TTC549 (cell line): ENCODE measurements around the gene TAF11L13.
"Not testable (repeated sequence)": the region's sequence is repeated elsewhere in the genome, so short reads cannot be mapped to it uniquely, and the experiment has no call there.

Source experiments
- FAIRE-seq: peaks from 2 replicates; lab custom pipeline; 2012; peaks lifted over from hg19 to GRCh38; lab: Jason Lieb, UNC

The TAF11L13 gene

DNA sequence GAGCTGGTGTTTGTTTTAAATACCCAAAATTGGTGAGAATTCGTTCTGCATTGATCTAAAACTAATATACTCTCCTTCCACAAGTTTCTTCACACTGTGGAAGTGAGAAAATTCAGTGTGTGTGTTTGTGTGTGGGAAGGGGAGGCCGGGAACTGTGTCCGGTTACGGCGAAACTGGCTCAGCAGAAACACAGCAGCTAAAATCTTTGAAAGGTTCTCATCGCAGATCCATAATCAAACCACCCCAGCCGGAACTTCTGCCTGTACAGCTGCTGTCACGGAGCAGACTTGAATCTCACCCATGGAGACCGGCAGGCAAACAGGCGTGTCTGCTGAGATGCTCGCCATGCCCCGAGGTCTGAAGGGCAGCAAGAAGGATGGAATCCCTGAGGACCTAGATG, at the start of gene TAF11L13:
TSS of gene TAF11L13 (plus strand) at position 301 of the 400 bp plus-strand sequence.
- not testable (repeated sequence) for FAIRE-seq

- not testable (repeated sequence) for FAIRE-seq
Measured at GRCh38 chr5:17585658-17586057, 46.2 kb upstream of the TAF11L13 start, which contains the start of gene TAF11L7. TAF11L7 (minus strand) TSS chr5:17585758.

DNA sequence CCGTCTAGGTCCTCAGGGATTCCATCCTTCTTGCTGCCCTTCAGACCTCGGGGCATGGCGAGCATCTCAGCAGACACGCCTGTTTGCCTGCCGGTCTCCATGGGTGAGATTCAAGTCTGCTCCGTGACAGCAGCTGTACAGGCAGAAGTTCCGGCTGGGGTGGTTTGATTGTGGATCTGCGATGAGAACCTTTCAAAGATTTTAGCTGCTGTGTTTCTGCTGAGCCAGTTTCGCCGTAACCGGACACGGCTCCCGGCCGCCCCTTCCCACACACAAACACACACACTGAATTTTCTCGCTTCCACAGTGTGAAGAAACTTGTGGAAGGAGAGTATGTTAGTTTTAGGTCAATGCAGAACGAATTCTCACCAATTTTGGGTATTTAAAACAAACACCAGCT, 41.0 kb upstream of the TAF11L13 start, which contains the start of gene TAF11L8:
TSS of gene TAF11L8 (minus strand) at position 101 of the 400 bp plus-strand sequence.
- FAIRE-seq: not testable (repeated sequence)

DNA sequence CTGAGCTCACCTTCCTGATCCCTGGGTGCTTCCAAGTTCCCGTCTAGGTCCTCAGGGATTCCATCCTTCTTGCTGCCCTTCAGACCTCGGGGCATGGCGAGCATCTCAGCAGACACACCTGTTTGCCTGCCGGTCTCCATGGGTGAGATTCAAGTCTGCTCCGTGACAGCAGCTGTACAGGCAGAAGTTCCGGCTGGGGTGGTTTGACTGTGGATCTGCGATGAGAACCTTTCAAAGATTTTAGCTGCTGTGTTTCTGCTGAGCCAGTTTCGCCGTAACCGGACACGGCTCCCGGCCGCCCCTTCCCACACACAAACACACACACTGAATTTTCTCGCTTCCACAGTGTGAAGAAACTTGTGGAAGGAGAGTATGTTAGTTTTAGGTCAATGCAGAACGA, 37.6 kb upstream of the TAF11L13 start, which contains the start of gene TAF11L9:
TSS of gene TAF11L9 (minus strand) at position 140 of the 400 bp plus-strand sequence.
- not testable (repeated sequence) for FAIRE-seq

DNA sequence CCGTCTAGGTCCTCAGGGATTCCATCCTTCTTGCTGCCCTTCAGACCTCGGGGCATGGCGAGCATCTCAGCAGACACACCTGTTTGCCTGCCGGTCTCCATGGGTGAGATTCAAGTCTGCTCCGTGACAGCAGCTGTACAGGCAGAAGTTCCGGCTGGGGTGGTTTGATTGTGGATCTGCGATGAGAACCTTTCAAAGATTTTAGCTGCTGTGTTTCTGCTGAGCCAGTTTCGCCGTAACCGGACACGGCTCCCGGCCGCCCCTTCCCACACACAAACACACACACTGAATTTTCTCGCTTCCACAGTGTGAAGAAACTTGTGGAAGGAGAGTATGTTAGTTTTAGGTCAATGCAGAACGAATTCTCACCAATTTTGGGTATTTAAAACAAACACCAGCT, 34.2 kb upstream of the TAF11L13 start, which contains the start of gene TAF11L10:
TSS of gene TAF11L10 (minus strand) at position 101 of the 400 bp plus-strand sequence.
- not testable (repeated sequence) for FAIRE-seq

DNA sequence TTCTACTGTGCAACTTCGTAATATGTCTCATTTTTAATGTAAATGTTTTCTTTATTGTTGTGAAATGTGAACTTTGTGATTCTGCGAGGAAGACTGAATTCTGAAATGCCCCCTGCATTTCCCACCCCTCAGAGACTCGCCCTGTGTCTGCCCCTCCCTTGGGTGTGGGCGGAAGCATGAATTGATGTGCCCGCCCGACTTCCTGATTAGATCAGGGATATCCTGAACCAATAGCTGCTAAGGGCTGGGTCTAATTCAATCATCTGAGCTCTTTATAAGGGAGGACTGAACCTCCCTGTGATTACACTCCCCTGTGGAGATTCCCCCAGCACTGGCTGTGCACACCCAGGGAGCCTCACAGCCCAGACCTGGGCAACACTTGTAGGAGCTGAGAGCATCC, 28.0 kb upstream of the TAF11L13 start, which contains the start of gene TAF11L11:
TSS of gene TAF11L11 (plus strand) at position 304 of the 400 bp plus-strand sequence.
- FAIRE-seq: not testable (repeated sequence)

DNA sequence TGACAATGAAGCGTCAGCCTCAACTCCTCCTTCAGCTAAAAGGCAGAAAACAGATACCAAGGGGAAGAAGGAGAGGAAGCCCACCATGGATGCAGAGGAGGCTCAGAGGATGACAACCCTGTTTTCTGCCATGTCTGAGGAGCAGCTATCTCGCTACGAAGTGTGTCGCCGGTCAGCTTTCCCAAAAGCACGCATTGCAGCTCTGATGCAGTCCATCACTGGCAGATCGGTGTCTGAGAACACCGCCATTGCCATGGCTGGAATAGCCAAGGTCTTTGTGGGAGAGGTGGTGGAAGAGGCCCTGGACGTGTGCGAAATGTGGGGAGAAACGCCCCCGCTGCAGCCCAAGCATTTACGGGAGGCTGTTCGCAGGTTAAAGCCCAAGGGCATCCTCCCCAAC, 26.9 kb upstream of the TAF11L13 start:
- no peak for FAIRE-seq

DNA sequence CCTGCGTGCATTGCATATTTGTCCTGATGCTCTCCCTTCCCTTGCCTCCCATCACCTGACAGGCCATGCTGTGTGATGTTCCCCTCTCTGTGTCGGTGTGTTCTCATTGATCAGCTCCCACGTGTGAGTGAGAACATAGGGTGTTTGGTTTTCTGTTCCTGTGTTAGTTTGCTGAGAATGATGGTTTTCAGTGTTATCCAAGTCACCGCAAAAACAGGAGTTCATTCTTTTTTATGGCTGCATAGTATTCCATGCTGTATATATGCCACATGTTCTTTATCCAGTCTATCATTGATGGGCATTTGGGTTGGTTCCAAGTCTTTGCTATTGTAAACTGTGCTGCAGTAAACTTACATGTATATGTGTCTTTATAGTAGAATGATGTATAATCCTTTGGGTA, 24.4 kb upstream of the TAF11L13 start:
- FAIRE-seq: not testable (repeated sequence)

DNA sequence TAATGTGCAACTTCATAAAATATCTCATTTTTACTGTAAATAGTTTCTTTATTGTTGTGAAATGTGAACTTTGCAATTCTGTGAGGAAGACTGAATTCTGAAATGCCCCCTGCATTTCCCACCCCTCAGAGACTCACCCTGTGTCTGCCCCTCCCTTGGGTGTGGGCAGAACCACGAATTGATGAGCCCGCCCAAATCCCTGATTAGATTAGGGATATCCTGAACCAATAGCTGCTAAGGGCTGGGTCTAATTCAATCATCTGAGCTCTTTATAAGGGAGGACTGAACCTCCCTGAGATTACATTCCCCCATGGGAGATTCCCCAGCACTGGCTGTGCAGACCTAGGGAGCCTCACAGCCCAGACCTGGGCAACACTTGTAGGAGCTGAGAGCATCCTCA, 21.8 kb upstream of the TAF11L13 start, which contains the start of gene TAF11L12:
TSS of gene TAF11L12 (plus strand) at position 301 of the 400 bp plus-strand sequence.
- not testable (repeated sequence) for FAIRE-seq

DNA sequence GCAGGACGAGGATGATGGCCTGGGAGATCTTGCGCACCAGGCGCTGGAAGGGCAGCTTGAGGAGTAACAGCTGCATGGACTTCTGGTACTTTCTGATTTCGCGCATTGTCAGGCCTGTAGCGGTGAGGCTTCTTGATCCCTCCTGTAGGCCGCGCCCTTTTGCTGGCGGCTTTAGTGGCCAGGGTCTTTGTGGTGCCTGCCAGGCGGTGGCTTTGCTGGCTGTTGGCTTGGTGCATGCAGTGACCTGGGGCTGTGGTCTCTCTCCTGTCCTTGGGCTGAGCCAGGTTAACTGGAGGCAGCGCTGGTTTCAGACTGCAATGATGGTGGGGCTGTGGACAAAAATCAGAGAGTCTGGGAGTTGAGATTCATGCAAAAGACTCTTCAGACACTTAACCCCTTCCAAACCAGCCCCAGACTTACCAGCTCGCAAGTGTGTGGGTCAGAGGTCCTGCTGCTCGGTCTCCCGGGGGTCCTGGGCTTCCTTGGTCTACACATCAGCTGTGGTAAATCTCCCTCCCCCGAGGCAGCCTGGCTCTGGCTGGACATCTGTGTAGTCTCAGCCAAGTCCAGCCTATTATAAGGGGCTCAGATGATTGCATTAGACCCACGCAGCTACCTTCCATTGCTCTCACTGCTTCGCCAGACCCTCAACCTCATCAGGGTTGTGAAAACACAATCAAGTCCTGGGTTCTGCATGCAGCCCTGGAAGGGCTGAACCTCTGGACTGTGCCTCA, 16.8 kb upstream of the TAF11L13 start:
- FAIRE-seq: no peak

GRCh38 chr5:17619354-17619753, 12.5 kb upstream of the TAF11L13 start:
- FAIRE-seq: no peak

GRCh38 chr5:17620627-17621026, 11.3 kb upstream of the TAF11L13 start:
- FAIRE-seq: no peak

DNA sequence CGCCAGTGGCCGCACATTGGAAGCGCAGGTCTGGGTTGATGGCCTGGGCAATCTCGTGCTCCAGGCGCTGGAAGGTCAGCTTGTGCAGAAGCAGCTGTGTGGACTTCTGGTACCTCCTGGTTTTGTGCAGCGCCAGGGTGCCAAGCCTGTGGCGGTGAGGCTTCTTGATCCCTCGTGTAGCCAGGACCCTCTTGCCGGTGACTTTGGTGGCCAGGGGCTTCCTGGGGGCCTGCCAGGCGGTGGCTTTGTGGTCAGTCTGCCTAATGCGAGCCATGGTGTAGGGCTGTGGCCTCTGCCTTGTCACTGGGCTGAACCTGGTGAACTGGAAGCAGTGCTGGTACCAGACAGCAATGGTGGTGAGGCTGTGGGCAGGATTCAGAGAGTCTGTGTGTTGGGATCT, 6.2 kb upstream of the TAF11L13 start:
- FAIRE-seq: no peak

DNA sequence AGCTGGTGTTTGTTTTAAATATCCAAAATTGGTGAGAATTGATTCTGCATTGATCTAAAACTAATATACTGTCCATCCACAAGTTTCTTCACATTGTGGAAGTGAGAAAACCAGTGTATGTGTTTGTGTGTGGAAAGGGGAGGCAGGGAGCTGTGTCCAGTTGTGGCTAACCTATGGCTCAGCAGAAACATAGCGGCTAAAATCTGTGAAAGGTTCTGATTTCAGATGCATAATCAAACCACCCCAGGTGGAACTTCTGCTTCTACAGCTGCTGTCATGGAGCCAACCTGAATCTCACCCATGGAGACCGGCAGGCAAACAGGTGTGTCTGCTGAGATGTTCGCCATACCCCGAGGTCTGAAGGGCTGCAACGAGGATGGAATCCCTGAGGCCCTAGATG, 2.3 kb downstream of the TAF11L13 start, which contains the start of gene TAF11L14:
TSS of gene TAF11L14 (plus strand) at position 301 of the 400 bp plus-strand sequence.
- no peak for FAIRE-seq

DNA sequence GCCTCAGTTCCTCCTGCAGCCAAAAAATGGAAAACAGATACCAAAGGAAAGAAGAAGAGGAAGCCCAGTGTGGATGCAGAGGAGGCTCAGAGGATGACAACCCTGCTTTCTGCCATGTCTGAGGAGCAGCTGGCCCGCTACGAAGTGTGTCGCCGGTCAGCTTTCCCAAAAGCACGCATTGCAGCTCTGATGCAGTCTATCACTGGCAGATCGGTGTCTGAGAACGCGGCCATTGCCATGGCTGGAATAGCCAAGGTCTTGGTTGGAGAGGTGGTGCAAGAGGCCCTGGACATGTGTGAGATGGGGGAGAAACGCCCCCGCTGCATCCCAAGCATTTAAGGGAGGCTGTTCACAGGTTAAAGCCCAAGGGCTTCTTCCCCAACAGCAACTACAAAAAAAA, 17.3 kb downstream of the TAF11L13 start:
- FAIRE-seq: not testable (repeated sequence)

DNA sequence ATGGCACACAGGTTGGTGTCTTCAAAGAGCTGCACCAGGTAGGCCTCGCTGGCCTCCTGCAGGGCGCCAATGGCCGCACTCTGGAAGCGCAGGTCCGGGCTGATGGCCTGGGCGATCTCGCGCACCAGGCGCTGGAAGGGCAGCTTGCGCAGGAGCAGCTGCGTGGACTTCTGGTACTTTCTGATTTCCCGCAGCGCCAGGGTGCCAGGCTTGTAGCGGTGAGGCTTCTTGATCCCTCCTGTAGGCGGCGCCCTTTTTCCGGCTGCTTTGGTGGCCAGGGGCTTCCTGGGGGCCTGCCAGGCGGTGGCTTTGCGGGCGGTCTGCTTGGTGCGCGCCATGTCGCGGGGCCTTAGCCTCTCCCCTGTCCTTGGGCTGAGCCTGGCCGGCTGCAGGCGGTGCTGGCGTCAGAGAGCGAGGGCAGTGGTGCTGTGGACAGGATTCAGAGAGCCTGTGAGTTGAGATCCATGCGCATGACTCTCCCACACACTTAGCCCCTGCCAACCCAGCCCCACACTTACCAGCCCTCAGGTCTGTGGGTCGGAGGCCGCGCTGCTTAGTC, 23.4 kb downstream of the TAF11L13 start:
- not testable (repeated sequence) for FAIRE-seq

DNA sequence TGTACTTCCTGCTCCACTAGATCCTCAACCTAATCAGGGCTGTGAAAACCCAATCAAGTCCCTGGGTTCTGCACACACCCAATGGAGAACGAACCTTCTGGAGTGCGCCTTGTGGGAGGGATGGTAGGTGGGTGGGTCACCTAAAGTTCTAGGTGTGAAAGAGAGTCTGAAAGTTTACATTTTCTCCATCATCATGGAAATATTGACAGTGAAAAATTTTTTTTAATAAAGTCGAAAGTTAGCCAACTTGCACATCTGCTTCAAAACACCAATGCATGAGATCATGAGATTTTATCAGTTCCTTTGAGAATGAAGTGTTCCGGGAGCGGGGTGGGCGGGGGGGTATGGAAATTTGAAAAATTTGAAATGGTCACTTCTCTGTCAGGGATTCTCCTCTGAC, 24.0 kb downstream of the TAF11L13 start:
- FAIRE-seq: no peak

GRCh38 chr5:17663182-17663581, 31.3 kb downstream of the TAF11L13 start:
- no peak for FAIRE-seq

GRCh38 chr5:17665836-17666235, 33.9 kb downstream of the TAF11L13 start:
- FAIRE-seq: no peak

- FAIRE-seq: no peak
Measured at GRCh38 chr5:17666726-17667235, 34.9 kb downstream of the TAF11L13 start.

- FAIRE-seq: no peak
Measured at GRCh38 chr5:17670353-17670752, 38.5 kb downstream of the TAF11L13 start.

DNA sequence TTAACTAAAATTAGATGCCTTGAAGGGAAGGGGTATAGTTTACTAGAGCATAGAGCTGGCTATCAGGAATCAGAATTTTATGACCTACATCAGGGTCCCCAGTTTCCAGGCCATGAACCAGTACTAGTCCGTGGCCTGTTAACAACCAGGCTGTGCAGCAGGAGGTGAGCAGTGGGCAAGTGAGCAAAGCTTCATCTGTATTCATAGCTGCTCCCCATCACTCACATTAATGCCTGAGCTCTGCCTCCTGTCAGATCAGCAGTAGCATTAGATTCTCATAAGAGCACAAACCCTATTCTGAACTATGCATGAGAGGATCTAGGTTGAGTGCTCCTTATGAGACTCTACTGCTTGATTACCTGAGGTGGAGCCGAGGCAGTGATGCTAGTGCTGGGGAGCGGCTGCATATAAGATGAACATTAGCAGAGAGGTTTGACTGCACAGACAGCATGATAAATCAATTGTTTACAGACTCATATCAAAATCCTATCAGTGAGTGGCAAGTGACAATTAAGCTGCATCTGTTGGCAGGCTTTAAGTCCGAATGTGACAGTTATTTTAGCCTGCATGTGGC, 47.0 kb downstream of the TAF11L13 start:
- FAIRE-seq: no peak
